GM21723 (cell line): Measurements from ENCODE around the gene APH1A.
"Not testable (repeated sequence)": the region's sequence is repeated elsewhere in the genome, so short reads cannot be mapped to it uniquely, and the experiment has no call there.

ENCODE experiments used
- ATAC-seq: cut with Tn5 transposase; IDR thresholded peaks from one replicate; pipeline ENCODE4 v1.9.1; 2021; ENCODE audit warnings: mild to moderate bottlenecking, moderate library complexity; ENCODE audit not compliant: unreplicated experiment

The APH1A gene

GRCh38 chr1:150234566-150235293 lies 34.1 kb downstream of the APH1A start:
- ATAC-seq: peak; percentile 65

- no peak for ATAC-seq
These were observed 34.6 kb downstream of the APH1A start for GRCh38 chr1:150234309-150234565.

- no peak for ATAC-seq
These were observed 35.2 kb downstream of the APH1A start for GRCh38 chr1:150233359-150234308.

- ATAC-seq: not testable (repeated sequence)
These were observed 35.9 kb downstream of the APH1A start for GRCh38 chr1:150232921-150233320.

GRCh38 chr1:150228246-150228645 lies 40.6 kb downstream of the APH1A start:
- ATAC-seq: not testable (repeated sequence)

- no peak for ATAC-seq
These were observed 41.6 kb downstream of the APH1A start for GRCh38 chr1:150227228-150227627.

GRCh38 chr1:150226486-150226885 lies 42.3 kb downstream of the APH1A start:
- ATAC-seq: no peak

GRCh38 chr1:150225546-150225945 lies 43.3 kb downstream of the APH1A start:
- ATAC-seq: no peak

- no peak for ATAC-seq
These were observed 43.8 kb downstream of the APH1A start for GRCh38 chr1:150224983-150225382.

- no peak for ATAC-seq
These were observed 47.3 kb downstream of the APH1A start for GRCh38 chr1:150221552-150221951.

GRCh38 chr1:150215855-150216254 lies 53.0 kb downstream of the APH1A start:
- not testable (repeated sequence) for ATAC-seq
